ENCODE results near the gene SEBOX.
A peak's percentile ranks its signal among the peaks of the same experiment; 100 is the strongest.

The SEBOX gene

GRCh38 chr17:28379814-28380801, 15.1 kb upstream of the SEBOX start:
- H3K4me1 ChIP-seq (ENCODE audit: control insufficient read depth, insufficient read depth, low read depth, low read length) = peaks cover 11% of the 10 kb centered on the region
- no peak overlapping the region for H3K4me3 ChIP-seq (ENCODE audit: insufficient read depth in 1 of 2, low read depth in 1 of 2, low read length in 2 of 2)
- H3K14ac ChIP-seq (ENCODE audit: low read length in 2 of 2) = no peak overlapping the region
- no peak overlapping the region for H3K23ac ChIP-seq (ENCODE audit: low read length in 2 of 2)
- WGBS = 86% methylated on average over 9 of the region's 10 CpGs
- H3K9me3 ChIP-seq (ENCODE audit: control insufficient read depth, low read length) = no peaks in the 10 kb centered on the region
- H2BK12ac ChIP-seq (ENCODE audit: low read length in 2 of 2) = no peak overlapping the region
- no peak for DNase-seq
- H3K4ac ChIP-seq (ENCODE audit: low read depth in 1 of 2, low read length in 2 of 2) = no peak overlapping the region
- H3K27ac ChIP-seq (ENCODE audit: low read length, poor library complexity, severe bottlenecking) = no peak overlapping the region
- no peak overlapping the region for H2AFZ ChIP-seq (ENCODE audit: low read depth, low read length)
- H3K4me2 ChIP-seq (ENCODE audit: low read length, poor library complexity, severe bottlenecking) = no peak overlapping the region
- H3K9ac ChIP-seq (ENCODE audit: low read length) = no peak overlapping the region
- H2AK5ac ChIP-seq (ENCODE audit: low read length, severe bottlenecking) = no peak overlapping the region
- peaks cover 1% of the 10 kb centered on the region for H3K79me1 ChIP-seq (replicated peaks; ENCODE audit: low read length, poor library complexity, severe bottlenecking)
- H3K27me3 ChIP-seq (ENCODE audit: control insufficient read depth in 1 of 2, insufficient read depth in 1 of 2, low read length in 2 of 2) = peaks cover 16 to 33% of the 10 kb centered on the region in 2 experiments
- H2BK5ac ChIP-seq (ENCODE audit: low read depth, low read length, poor library complexity, severe bottlenecking) = no peak overlapping the region
- peaks cover 3 to 15% of the 10 kb centered on the region in 2 experiments for H3K36me3 ChIP-seq (ENCODE audit: control insufficient read depth in 1 of 2, insufficient read depth in 2 of 2, low read depth in 1 of 2, low read length in 2 of 2)
- H2BK15ac ChIP-seq (ENCODE audit: low read depth, poor library complexity, severe bottlenecking) = no peak overlapping the region
- no peak overlapping the region for H3K18ac ChIP-seq (ENCODE audit: low read depth in 1 of 2, low read length in 2 of 2)
- H4K8ac ChIP-seq (ENCODE audit: low read length) = no peak overlapping the region
- H4K91ac ChIP-seq (ENCODE audit: low read length) = no peak overlapping the region
- H2BK120ac ChIP-seq (ENCODE audit: low read depth, low read length) = no peak overlapping the region

- no peak overlapping the region for H3K18ac ChIP-seq (ENCODE audit: low read depth in 1 of 2, low read length in 2 of 2)
- H2BK120ac ChIP-seq (ENCODE audit: low read depth, low read length) = no peak overlapping the region
- H2BK15ac ChIP-seq (ENCODE audit: low read depth, poor library complexity, severe bottlenecking) = no peak overlapping the region
- no peak overlapping the region for H3K27ac ChIP-seq (ENCODE audit: low read length, poor library complexity, severe bottlenecking)
- H2BK5ac ChIP-seq (ENCODE audit: low read depth, low read length, poor library complexity, severe bottlenecking) = no peak overlapping the region
- no peak overlapping the region for H3K14ac ChIP-seq (ENCODE audit: low read length in 2 of 2)
- peak overlapping the region in 1 of 2 experiments; percentile 81 for H3K4me3 ChIP-seq (ENCODE audit: insufficient read depth in 1 of 2, low read depth in 1 of 2, low read length in 2 of 2)
- no peaks in the 10 kb centered on the region for H3K79me1 ChIP-seq (replicated peaks; ENCODE audit: low read length, poor library complexity, severe bottlenecking)
- peaks cover 0 to 8% of the 10 kb centered on the region in 2 experiments for H3K36me3 ChIP-seq (ENCODE audit: control insufficient read depth in 1 of 2, insufficient read depth in 2 of 2, low read depth in 1 of 2, low read length in 2 of 2)
- no peak overlapping the region for H4K8ac ChIP-seq (ENCODE audit: low read length)
- DNase-seq = no peak
- H2AK5ac ChIP-seq (ENCODE audit: low read length, severe bottlenecking) = no peak overlapping the region
- H4K91ac ChIP-seq (ENCODE audit: low read length) = no peak overlapping the region
- no peak overlapping the region for H3K4me2 ChIP-seq (ENCODE audit: low read length, poor library complexity, severe bottlenecking)
- no peak overlapping the region for H3K23ac ChIP-seq (ENCODE audit: low read length in 2 of 2)
- no peak overlapping the region for H3K4ac ChIP-seq (ENCODE audit: low read depth in 1 of 2, low read length in 2 of 2)
- H2BK12ac ChIP-seq (ENCODE audit: low read length in 2 of 2) = no peak overlapping the region
- H3K9ac ChIP-seq (ENCODE audit: low read length) = peak overlapping the region; percentile 78
- H3K9me3 ChIP-seq (ENCODE audit: control insufficient read depth, low read length) = no peaks in the 10 kb centered on the region
- H3K4me1 ChIP-seq (ENCODE audit: control insufficient read depth, insufficient read depth, low read depth, low read length) = peaks cover 21% of the 10 kb centered on the region
- H2AFZ ChIP-seq (ENCODE audit: low read depth, low read length) = peak overlapping the region; percentile 7
- H3K27me3 ChIP-seq (ENCODE audit: control insufficient read depth in 1 of 2, insufficient read depth in 1 of 2, low read length in 2 of 2) = peaks cover 0 to 11% of the 10 kb centered on the region in 2 experiments
- WGBS = 94% methylated on average over 4 of the region's 6 CpGs
Observed at GRCh38 chr17:28372945-28373274, 7.9 kb upstream of the SEBOX start.

- Histone ChIP-seq H2BK120ac (ENCODE audit: low read depth, low read length) (no peak overlapping the region), H4K91ac (ENCODE audit: low read length) (no peak overlapping the region), H4K8ac (ENCODE audit: low read length) (peak overlapping the region; percentile 25), H2BK15ac (ENCODE audit: low read depth, poor library complexity, severe bottlenecking) (no peak overlapping the region), H3K9ac (ENCODE audit: low read length) (peak overlapping the region; percentile 78), H2BK12ac (ENCODE audit: low read length in 2 of 2) (no peak overlapping the region), H3K9me3 (ENCODE audit: control insufficient read depth, low read length) (no peaks in the 10 kb centered on the region), H3K4me3 (ENCODE audit: insufficient read depth in 1 of 2, low read depth in 1 of 2, low read length in 2 of 2) (peak overlapping the region; percentile 54 to 81), H2AK5ac (ENCODE audit: low read length, severe bottlenecking) (no peak overlapping the region), H3K27ac (ENCODE audit: low read length, poor library complexity, severe bottlenecking) (no peak overlapping the region), H3K79me1 (replicated peaks; ENCODE audit: low read length, poor library complexity, severe bottlenecking) (no peaks in the 10 kb centered on the region), H3K4me2 (ENCODE audit: low read length, poor library complexity, severe bottlenecking) (peak overlapping the region; percentile 87), H3K23ac (ENCODE audit: low read length in 2 of 2) (peak overlapping the region in 1 of 2 experiments; percentile 78), H3K14ac (ENCODE audit: low read length in 2 of 2) (peak overlapping the region in 1 of 2 experiments; percentile 76), H3K18ac (ENCODE audit: low read depth in 1 of 2, low read length in 2 of 2) (peak overlapping the region; percentile 63 to 80), H2BK5ac (ENCODE audit: low read depth, low read length, poor library complexity, severe bottlenecking) (no peak overlapping the region), H3K27me3 (ENCODE audit: control insufficient read depth in 1 of 2, insufficient read depth in 1 of 2, low read length in 2 of 2) (peaks cover 0 to 11% of the 10 kb centered on the region in 2 experiments), H3K36me3 (ENCODE audit: control insufficient read depth in 1 of 2, insufficient read depth in 2 of 2, low read depth in 1 of 2, low read length in 2 of 2) (peaks cover 0 to 11% of the 10 kb centered on the region in 2 experiments), H2AFZ (ENCODE audit: low read depth, low read length) (peak overlapping the region; percentile 7), H3K4ac (ENCODE audit: low read depth in 1 of 2, low read length in 2 of 2) (peak overlapping the region in 1 of 2 experiments; percentile 47), H3K4me1 (ENCODE audit: control insufficient read depth, insufficient read depth, low read depth, low read length) (peaks cover 21% of the 10 kb centered on the region)
- DNase-seq = peak; percentile 26
- 32% methylated on average over 26 of the region's 53 CpGs for WGBS
Observed at GRCh38 chr17:28372203-28372944, 7.4 kb upstream of the SEBOX start.
